ENCODE results near the gene SYT7. TPM values are rescaled to one million over a fixed set of nuclear protein-coding genes. Genes with fewer than 3 reads are reported as not detected.
"Not testable (repeated sequence)": the region's sequence is repeated elsewhere in the genome, so short reads cannot be mapped to it uniquely, and the experiment has no call there.

The SYT7 gene
- total RNA-seq, 1 donor from 2014 or later: 3.4 TPM

- H3K9me3 ChIP-seq: no peaks in the 10 kb centered on the region
- no peak overlapping the region for H3K4me3 ChIP-seq
- H3K27ac ChIP-seq: peak overlapping the region; percentile 81
- DNase-seq (ENCODE audit: extremely low spot score in 2 of 2): peak in 1 of 2 donors; percentile 91
- H3K36me3 ChIP-seq: peaks cover 0 to 5% of the 10 kb centered on the region in 2 donors
- no peaks in the 10 kb centered on the region for H3K27me3 ChIP-seq
- no peak for TF ChIP-seq POLR2A (IDR thresholded peaks at IDR 0.05)
- TF ChIP-seq CTCF (IDR thresholded peaks at IDR 0.05): no peak
- peak in 1 of 2 donors; percentile 28 for TF ChIP-seq POLR2AphosphoS5 (IDR thresholded peaks at IDR 0.05; ENCODE audit: insufficient read depth in 1 of 2, low read depth in 1 of 2)
- H3K4me1 ChIP-seq: no peaks in the 10 kb centered on the region
- intact Hi-C loops (cut with DNase I): no loop called here
These were observed 108.6 kb downstream of the SYT7 start for GRCh38 chr11:61472282-61472681.

GRCh38 chr11:61468002-61468401 is 112.9 kb downstream of the SYT7 start:
- Histone ChIP-seq H3K27me3 (no peaks in the 10 kb centered on the region), H3K4me3 (no peak overlapping the region), H3K36me3 (peaks cover 0 to 10% of the 10 kb centered on the region in 2 donors), H3K27ac (no peak overlapping the region), H3K4me1 (no peaks in the 10 kb centered on the region), H3K9me3 (no peaks in the 10 kb centered on the region)
- DNase-seq (ENCODE audit: extremely low spot score in 2 of 2): no peak
- no peak for TF ChIP-seq CTCF (IDR thresholded peaks at IDR 0.05)
- no peak for TF ChIP-seq POLR2A (IDR thresholded peaks at IDR 0.05)
- no peak for TF ChIP-seq POLR2AphosphoS5 (IDR thresholded peaks at IDR 0.05; ENCODE audit: insufficient read depth in 1 of 2, low read depth in 1 of 2)
- intact Hi-C loops (cut with DNase I): no loop called here

- intact Hi-C loops (cut with DNase I); H3K27ac ChIP-seq; H3K36me3 ChIP-seq: not testable (repeated sequence)
These were observed 113.3 kb downstream of the SYT7 start for GRCh38 chr11:61467602-61468001.

More at GRCh38 chr11:61467602-61468001, 113.3 kb downstream of the SYT7 start:
- H3K4me1 ChIP-seq; DNase-seq (ENCODE audit: extremely low spot score in 2 of 2); H3K27me3 ChIP-seq; H3K4me3 ChIP-seq; H3K9me3 ChIP-seq: not testable (repeated sequence)

MicroRNAs encoded within 50 kb of the gene (microRNA counts, 767-probe panel; counts per million panel counts)
- microRNA hsa-miR-4488: 238 to 261 counts per million in 2 donors

Small RNA genes within 50 kb of the gene (microRNA-seq; reads per million reads assigned to microRNA genes)
- gene MIR4488 (ENCODE audit: borderline number of aligned reads, borderline replicate concordance): not detected

Small RNA genes within 50 kb of the gene (small RNA-seq; reads per million reads assigned to genes)
- not detected for gene MIR4488

Other genes with a start within 250 kb of the SYT7 start
- gene DDB1, start 248.0 kb downstream of the SYT7 start, total RNA-seq: 132 TPM
- gene TKFC, start 247.8 kb downstream of the SYT7 start, total RNA-seq: 22.6 TPM
- gene CYB561A3, start 219.2 kb downstream of the SYT7 start, total RNA-seq: 26.5 TPM
- gene TMEM138, start 218.7 kb downstream of the SYT7 start, total RNA-seq: 19.9 TPM
- 16.0 TPM for gene TMEM216, start 188.5 kb downstream of the SYT7 start, total RNA-seq
- 50.8 TPM for gene CPSF7, start 151.1 kb downstream of the SYT7 start, total RNA-seq
- gene SDHAF2, start 151.0 kb downstream of the SYT7 start, total RNA-seq: 24.3 TPM
- 0.74 TPM for gene LRRC10B, start 72.3 kb downstream of the SYT7 start, total RNA-seq
- 1.5 TPM for gene DAGLA, start 99.3 kb upstream of the SYT7 start, total RNA-seq
- 0.25 TPM for gene MYRF, start 171.6 kb upstream of the SYT7 start, total RNA-seq
- 47.9 TPM for gene TMEM258, start 211.5 kb upstream of the SYT7 start, total RNA-seq
- gene FEN1, start 211.8 kb upstream of the SYT7 start, total RNA-seq: 9.6 TPM
- gene FADS1, start 235.9 kb upstream of the SYT7 start, total RNA-seq: 9.8 TPM
- 25.5 TPM for gene FADS2, start 247.2 kb upstream of the SYT7 start, total RNA-seq